Fibroblast of the aortic adventitia (primary cell): ENCODE measurements around the gene NLRP6. TPM values are rescaled to one million over a fixed set of nuclear protein-coding genes. Genes with fewer than 3 reads are reported as not detected.
"Not testable (repeated sequence)": the region's sequence is repeated elsewhere in the genome, so short reads cannot be mapped to it uniquely, and the experiment has no call there.

Experiments used
- DNase-seq: peaks from one replicate; pipeline ENCODE4 v3.0.0-alpha.2; 2010; ENCODE audit warnings: low read depth
- H3K4me3 ChIP-seq: 2 replicates; pipeline ENCODE4 v1.5.1; 2011; ENCODE audit warnings: low read depth, mild to moderate bottlenecking, control low read depth, low read length, moderate library complexity
- total RNA-seq: library from RNA; depleted of rRNA; stranded (reverse); fragments of >200 nt; gene quantifications from 2 replicates; pipeline ENCODE4 v1.2.3, GENCODE V29; 2012; ENCODE audit warnings: low replicate concordance
- TF ChIP-seq, protein P1 (sequence below): IDR thresholded peaks from 2 replicates; pipeline ENCODE4 v1.5.1; 2011; ENCODE audit warnings: mild to moderate bottlenecking, low read length, control low read depth, inconsistent platforms; ENCODE audit not compliant: insufficient read depth

The NLRP6 gene
- total RNA-seq, 1 donor: not detected

DNA sequence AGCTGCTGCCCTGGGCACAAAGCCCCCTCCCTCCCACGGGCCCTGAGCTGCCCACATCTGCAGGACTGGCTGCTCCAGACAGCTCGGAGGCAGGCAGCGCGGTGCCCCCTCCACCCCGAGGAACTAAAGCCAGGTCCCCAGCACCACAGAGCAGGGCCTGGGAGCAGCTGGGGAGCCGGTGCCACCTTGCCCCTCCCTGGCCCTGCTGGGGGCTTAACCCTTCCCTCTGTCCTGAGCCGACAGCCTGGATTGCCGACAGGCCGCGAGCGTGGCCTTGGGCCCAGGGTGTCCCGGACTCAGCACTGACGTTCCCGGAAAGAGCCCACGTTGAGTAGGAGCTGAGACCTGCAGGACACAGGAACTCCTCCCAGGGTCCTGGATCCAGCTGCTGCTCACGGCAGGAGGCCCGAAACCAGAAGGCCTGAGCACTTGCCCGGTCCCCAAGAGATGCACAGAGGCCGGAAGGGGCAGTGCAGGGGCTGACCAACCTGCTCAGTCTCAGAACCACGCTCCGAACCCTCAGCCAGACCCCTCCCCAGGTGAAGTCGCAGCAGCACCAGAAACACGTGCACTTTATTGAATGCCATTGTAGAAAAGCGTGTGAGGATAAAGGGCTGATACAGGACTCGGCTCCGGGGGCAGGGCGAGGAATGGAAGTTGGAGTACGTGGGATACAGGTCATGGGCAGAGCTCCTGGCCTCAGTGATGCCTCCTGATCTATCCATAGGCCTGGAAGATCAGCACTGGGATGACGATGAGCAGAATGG lies 41.1 kb downstream of the NLRP6 start:
- DNase-seq: not testable (repeated sequence)
- TF ChIP-seq, protein P1, sequence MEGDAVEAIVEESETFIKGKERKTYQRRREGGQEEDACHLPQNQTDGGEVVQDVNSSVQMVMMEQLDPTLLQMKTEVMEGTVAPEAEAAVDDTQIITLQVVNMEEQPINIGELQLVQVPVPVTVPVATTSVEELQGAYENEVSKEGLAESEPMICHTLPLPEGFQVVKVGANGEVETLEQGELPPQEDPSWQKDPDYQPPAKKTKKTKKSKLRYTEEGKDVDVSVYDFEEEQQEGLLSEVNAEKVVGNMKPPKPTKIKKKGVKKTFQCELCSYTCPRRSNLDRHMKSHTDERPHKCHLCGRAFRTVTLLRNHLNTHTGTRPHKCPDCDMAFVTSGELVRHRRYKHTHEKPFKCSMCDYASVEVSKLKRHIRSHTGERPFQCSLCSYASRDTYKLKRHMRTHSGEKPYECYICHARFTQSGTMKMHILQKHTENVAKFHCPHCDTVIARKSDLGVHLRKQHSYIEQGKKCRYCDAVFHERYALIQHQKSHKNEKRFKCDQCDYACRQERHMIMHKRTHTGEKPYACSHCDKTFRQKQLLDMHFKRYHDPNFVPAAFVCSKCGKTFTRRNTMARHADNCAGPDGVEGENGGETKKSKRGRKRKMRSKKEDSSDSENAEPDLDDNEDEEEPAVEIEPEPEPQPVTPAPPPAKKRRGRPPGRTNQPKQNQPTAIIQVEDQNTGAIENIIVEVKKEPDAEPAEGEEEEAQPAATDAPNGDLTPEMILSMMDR: peak; percentile 17
- peak overlapping the region; percentile 89 for H3K4me3 ChIP-seq

DNA sequence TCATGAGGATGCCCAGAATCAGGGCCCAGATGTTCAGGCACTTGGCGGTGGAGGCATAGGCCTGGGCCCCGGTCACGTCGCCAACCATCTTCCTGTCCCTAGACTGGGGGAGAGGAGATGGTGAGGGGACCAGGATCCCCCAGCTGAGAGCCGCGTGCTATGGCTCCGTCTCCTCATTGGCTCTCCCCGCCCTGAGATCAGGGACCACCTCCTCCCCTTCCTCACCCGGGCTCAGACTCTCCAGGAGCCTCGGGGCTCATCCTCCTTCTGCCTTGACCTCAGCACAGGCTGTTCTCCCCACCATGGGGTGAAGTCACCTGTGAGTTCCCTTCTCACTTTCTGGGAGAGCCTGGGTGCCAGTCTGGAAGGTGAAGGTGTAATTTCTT lies 41.7 kb downstream of the NLRP6 start:
- peak overlapping the region; percentile 91 for H3K4me3 ChIP-seq
- DNase-seq: not testable (repeated sequence)

DNA sequence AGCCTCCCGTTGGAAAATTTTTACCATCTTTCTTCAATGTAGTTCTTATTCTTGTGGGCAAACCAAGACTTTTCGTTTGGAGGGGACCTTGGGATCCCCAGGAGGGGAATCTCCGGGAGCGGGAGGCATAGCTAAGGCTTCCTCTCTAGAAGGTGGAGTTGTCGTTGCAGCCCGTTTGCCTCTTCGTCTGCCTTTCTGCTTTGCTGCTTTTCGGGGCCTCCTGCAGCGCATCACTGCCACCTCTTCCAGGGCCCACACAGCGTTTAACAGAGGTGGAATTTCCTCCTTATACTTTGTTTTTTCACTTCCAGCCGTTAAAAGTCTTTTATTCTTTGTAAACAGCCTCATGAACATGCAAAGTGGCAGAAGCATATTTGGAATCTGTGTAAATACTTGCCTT lies 45.9 kb downstream of the NLRP6 start:
- H3K4me3 ChIP-seq: no peak overlapping the region
- TF ChIP-seq, protein P1: no peak
- no peak for DNase-seq

DNA sequence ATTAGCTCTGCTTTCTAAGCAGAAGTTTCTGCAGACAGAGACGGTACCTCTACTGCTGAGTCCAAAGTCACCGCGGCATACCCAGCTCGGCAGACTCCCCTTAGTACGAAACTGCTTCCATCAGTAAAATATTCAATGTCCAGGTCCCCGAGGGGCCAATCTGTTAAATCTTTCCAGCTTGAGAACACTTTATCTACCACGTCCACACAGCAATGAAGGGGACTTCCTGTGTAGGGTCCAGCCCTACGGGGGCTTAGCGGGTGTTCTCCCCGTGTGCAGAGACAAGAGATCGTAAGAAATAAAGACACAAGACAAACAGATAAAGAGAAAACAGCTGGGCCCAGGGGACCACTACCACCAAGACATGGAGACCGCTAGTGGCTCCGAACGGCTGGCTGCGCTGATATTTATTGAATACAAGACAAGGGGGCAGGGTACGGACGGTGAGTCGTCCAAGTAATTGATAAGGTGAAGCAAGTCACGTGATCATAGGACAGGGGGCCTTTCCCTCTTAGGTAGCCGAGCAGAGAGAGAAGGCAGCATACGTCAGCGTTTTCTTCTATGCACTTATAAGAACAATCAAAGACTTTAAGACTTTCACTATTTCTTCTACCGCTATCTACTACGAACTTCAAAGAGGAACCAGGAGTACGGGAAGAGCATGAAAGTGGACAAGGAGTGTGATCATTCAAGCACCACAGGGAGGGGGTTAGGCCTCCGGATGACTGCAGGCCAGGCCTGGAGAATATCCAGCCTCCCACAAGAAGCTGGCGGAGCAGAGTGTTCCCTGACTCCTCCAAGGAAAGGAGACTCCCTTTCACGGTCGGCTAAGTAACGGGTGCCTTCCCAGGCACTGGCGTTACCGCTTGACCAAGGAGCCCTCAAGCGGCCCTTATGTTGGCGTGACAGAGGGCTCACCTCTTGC lies 46.6 kb downstream of the NLRP6 start:
- H3K4me3 ChIP-seq: not testable (repeated sequence)
- peak; percentile 35 for DNase-seq

DNA sequence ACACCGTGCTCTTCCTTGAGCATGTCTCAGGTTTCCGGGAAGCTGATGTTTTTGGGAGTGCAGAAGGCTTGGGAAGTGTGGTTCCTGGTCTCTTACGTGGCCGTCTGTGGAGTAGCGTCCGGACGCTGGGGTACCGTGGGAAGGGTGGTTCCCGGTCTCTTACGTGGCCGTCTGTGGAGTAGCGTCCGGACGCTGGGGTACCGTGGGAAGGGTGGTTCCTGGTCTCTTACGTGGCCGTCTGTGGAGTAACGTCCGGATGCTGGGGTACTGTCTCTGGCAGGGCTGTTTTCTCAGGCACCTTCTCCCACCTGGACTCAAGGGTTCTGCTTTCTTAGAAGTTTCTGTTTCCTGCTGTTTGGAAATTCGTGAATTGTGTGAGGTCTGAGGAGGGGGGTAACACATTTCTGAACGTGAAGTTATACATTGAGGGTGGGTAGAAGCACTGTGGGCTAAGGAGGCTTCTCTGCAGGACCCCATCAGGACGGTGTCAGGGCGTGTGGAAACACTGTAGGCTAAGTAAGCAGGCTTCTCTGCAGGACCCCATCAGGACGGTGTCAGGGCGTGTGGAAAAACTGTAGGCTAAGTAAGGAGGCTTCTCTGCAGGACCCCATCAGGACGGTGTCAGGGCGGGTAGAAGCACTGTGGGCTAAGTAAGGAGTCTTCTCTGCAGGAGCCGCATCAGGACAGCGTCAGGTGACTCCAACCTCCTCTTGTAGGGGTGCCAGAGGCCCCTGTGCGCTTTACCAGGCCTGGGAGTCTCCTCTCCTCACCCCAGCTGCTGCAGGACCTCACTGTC lies 47.8 kb downstream of the NLRP6 start:
- no peak for DNase-seq
- TF ChIP-seq, protein P1: no peak
- no peak overlapping the region for H3K4me3 ChIP-seq

DNA sequence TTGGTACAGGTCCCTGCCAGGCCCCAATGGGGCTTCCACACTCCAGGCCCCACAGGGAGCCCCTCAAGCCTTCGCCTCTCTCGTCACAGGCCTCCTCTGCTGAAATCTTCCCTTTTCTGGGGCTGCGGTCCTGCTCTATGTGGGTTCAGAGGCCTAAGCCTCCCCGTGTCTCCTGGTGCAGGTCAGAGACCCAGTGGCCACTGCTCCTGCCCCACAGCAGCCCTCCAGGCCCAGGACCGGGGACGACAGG lies 48.3 kb downstream of the NLRP6 start:
- no peak overlapping the region for H3K4me3 ChIP-seq
- TF ChIP-seq, protein P1: no peak

DNA sequence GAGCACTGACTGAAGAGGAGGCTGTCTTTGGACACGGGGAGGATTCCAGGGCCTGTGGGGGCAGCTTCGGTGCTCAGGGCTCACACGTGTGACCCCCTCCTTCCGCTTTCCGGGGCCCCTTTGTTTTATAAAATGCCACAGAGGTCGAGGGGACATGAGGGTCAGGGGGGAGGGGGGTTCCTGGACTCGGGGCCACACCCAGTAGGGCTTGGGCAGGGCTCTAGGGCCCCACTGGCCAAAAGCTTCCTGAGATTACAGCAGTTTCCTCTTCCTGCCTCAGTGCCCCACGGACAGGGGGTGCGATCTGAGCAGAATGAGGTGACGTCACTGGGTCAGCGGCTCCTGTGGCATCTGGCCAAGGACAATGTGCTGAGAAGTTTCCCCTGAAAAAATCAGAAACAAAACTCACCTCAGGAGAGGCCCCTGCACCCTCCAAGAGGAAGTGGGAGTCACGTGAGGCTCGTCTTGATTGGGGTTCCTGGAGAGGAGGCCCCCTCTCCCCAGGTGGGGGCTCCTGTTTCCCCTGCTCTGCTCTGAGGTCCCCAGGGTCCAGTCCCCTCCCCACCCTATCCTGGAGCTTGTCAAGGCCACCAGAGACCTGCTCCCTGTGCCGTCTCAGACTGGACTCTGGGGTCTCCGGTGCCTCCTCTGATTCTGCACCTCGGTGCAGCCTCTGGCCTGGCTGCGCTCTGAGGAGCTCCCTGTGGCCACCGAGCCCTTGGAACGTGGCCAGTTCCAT lies 48.8 kb downstream of the NLRP6 start:
- TF ChIP-seq, protein P1: no peak
- DNase-seq: peak; percentile 58
- H3K4me3 ChIP-seq: no peak overlapping the region

More for the DNA sequence above, 48.3 kb downstream of the NLRP6 start:
- DNase-seq: no peak
